NCI-H2171 (cell line): Measurements from ENCODE around the gene ETV1.

Experiments
- DNase-seq: peaks from one replicate; lab custom pipeline; 2025; lab: John Stamatoyannopoulos, UW

Gene ETV1

DNA sequence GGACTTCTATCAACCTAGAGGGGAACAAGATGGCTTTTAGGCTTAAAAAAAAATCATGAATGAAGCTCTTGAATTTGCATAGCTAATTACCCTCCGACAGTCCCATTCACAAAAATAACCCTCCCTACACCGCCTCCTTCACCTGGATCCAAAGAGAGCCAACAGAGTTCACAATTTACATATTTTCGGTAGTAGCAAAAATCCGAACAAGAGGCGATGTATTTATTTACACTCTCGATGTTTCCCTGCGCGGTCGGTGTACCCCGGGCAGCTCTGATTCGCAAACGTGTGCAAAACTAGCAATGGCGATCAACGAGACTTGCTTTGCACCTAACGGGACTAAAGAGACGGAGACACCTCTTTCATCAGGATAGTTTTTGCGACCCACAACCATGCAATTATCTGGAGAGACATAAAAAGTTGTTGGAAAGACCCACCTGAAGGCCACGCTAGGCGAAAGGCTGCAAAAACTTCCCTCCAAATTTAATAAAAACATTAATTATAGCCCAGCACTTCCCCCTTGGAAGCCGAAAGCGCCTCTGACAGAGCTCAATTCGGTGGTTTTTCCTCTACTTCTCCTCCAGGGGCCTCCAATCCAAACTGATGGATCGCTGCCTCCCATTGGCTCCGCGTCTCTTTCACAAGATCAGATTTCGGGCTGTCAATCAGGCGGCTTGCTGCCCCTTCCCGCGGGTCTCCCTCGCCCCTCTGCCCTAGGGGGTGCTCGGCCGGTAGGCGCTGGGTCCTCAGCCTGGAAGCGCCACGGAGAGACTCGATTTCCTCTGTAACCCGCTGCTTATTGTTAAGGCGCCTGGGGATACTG lies at the start of gene ETV1:
ETV1 (minus strand) TSS at position 541 of the 823 bp plus-strand sequence. CDS start 614 bp downstream, outside the sequence.
- peak; percentile 73 for DNase-seq

- no peak for DNase-seq
Observed at GRCh38 chr7:14024406-14024805, 34.9 kb upstream of the ETV1 start.

DNA sequence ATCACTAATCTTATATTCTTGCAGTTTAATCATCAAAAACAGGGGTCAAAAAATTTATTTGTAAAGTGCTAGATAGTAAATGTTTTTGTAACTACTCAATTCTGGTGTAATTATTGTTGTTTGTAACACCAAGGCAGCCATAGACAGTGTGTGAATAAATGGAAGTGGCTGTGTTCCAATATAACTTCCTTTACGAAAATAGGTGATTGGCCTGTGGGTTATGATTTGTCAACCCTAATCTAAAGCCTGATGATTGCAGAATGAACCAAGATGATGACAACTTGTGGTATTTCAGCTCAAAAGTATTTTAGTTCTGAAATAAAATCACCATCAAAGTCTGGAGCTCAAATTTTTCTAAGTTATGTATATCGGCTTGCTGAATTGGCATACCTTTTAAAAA lies 34.4 kb upstream of the ETV1 start:
- no peak for DNase-seq

- DNase-seq, result no peak
Observed at GRCh38 chr7:14023342-14023741, 33.9 kb upstream of the ETV1 start.

DNA sequence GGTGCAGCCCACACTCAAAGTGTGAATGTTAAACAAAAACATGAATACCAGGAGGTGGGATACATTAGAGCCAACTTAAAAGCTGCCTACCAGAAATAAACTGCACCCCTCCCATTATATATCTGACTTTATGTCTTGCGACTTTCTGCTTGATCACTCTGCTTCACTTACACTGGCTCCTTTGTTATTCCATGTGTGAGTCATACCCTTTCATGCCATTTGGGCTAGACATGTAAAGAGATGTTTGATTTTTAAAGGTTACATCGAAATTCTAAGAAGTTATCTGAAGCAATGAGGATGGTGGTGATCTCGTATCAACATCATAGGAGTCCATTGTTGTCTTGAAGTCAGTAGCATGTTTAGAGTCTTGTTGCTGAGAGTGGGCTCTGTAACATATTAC lies 31.6 kb upstream of the ETV1 start:
- DNase-seq, result no peak

DNA sequence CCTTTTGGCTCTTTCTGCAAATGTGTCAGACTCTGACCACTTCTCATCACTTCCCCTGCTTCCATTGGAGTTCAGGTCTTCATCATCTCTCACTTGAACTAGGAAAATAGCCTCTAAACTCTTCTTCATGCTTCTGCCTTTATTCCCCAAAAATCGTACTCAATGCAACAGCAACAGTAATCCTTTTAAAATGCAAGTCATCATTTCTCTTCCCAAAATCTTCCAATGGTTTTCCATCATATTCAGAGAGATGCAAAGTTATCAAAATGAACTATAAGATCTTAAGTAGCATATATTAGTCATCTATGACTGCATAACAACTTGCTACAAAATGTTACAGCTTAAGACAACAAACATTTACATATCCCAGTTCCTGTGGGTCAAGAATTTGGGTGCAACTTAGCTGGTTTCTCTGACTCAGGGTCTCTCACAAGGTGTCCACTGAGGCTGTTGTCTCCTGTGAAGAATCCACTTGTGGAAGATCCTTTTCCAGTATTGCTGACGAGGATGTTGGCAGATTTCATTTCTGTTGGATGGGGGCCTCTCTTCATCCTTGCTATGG lies 31.0 kb upstream of the ETV1 start:
- DNase-seq, result no peak

- no peak for DNase-seq
Observed at GRCh38 chr7:14018751-14019150, 29.3 kb upstream of the ETV1 start.

- no peak for DNase-seq
Observed at GRCh38 chr7:14016950-14017349, 27.5 kb upstream of the ETV1 start.

DNA sequence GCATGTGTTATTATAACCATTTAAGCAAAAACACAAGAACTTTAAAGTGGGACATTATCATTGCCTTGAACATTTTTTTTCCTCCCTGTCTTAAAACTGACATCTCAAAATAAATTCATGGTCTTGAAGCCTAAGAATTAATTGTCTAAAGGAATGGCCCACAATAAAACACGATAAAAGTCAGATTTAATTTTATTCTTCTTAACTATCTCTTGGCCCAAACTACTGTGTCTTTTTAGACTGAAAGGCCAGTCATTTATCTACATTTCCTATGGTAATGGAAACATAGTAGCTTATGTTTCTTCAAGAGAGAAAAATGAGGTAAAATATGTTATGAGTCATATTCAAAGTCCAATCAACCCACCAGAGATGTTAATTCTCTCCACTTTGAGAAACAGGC lies 24.4 kb upstream of the ETV1 start:
- no peak for DNase-seq

DNA sequence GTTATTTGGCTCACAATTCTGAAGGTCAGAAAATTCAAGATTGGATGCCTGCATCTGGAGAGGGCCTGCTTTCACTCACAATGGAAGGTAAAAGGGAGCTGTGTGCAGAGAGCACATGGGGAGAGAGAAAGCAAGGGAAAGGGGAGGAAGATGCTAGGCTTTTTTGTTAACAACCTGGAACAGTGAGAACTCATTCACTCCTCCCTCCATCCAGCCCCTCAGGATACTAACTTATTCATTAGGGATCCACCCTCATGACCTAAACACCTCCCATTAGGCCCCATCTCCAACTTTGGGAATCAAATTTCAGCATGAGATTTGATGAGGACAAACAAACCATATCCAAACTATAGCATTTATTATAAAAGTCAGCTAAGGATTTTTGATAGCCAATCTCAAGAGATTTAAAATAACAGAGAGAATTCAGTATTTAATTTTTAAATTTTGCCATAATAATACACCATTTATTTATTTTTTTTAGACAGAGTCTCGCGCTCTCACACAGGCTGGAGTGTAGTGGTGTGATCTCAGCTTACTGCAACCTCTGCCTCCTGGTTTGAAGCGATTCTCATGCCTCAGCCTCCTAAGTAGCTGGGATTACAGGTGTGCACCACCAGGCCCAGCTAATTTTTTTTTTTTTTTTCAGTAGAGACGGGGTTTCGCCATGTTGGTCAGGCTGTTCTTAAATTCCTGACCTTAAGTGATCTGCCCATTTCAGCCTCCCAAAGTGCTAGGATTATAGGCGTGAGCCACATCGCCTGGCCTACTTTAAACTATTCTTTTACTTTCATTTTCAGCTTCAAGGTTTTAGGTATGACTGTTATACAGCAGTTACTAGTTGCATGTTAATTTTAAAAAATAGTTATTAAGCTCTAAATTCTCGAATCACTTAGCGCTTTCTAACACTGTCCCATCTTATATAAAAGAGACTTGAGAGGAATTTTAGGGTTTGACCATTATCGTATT lies 20.3 kb upstream of the ETV1 start:
- no peak for DNase-seq

- no peak for DNase-seq
Observed at GRCh38 chr7:14001139-14001538, 11.7 kb upstream of the ETV1 start.

DNA sequence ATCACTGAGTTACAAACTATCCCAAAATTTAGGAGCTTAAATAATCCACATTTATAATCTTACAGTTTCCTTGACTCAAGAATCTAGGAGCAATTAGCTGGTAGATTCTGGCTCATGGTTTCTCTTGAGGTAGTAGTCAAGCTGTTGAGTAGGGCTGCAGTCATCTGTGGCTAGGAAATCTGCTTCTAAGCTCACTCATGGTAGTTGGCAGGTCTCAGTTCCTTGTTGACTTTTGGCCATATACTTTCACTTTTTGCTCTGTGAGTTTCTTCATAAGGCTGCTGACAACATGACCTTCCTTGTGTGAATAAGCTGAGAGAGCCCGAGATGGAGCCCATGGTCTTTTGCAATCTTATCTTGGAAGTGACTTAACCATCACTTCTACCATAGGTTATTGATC lies 10.8 kb upstream of the ETV1 start:
- DNase-seq, result no peak

DNA sequence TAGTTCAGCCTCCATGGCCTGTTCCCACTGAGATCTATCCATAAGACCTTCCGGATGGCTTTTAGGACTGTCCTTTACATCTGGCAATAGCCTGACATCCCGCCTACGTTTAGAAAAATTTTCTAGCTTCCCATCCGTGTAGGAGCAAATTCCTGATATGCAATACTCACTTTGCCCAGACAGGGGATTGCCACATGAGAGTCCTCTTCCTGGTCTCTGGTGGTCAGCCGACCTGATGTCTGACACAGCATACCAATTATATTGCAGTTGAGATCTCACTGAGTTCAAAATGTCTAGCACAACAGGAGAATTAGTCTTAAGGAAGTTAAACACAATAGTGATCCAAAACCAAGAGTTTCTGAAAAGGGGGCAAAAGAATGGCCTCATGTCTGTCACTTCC lies 9.4 kb upstream of the ETV1 start:
- DNase-seq, result no peak

- DNase-seq, result no peak
Observed at GRCh38 chr7:13992596-13992964, 3.1 kb upstream of the ETV1 start.

- no peak for DNase-seq
Observed at GRCh38 chr7:13991791-13992595, 2.5 kb upstream of the ETV1 start.

- peak; percentile 93 for DNase-seq
Observed at GRCh38 chr7:13990984-13991790, 1.7 kb upstream of the ETV1 start.

DNA sequence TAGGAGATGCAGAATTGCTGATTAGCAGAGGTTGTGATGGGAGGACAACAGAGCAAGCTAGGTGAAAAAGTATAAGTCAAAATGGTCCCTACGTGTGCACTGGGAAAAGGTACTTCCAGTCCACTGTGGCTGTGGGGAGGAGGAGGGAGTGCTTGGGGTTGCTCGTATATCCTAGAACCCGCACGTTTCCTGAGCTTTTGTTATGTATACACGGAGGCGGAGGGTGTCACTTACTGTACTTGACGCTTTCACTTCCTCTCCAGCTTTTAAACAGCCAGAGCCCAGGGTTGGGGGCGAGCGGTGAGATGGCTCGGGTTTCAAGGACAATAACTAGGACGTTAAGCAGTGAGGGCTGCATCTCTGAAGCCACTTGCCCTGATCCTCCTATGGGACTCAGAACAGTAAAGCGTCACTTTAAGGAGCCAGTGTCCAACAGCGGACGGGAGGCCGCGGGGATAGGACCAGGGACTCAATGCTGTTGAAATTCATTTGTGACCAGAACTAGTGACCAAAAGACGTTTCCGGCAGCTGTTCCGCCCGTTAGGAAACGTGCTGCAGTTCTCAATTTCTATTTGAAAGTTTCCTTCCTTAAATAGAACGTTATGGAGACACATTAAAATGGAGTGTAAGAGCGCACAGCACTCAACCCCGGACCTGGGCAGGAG lies 985 bp upstream of the ETV1 start:
- DNase-seq, result peak; percentile 43

DNA sequence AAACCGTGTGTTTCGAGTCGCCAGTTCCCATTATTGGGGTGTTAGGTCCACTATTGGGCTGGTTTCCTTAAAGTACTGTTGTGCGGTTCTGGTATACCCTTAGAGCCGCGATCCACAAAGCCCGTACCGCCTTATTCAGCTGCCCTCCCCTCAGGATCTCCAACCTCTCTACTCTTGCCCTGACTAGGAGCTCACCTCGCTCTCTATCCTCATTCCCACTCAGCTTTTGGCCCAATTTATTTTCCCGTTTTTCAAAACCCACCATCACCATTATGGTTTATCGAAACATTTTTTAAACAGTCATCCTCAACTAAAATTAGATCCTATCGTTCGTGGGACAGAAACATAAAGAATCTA lies 461 bp upstream of the ETV1 start:
- DNase-seq, result no peak

DNA sequence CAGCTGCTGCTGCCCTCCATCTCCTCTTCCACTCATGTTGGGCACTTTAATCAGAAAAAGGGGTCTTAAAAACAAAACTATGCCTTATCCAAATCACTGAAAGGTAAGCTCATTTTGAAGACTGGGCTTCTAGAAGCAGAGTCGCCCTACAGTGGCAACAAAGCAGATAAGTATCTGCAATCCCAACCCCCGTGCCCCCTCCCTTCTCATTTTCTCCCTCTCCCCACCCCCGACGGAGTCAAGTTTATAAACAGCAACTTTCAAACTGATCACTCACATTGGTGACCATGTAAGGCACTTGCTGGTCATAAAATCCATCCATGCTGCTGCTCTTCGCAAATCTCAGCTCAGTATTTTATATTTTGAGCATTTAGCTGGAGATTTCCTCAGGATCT lies 738 bp downstream of the ETV1 start:
- no peak for DNase-seq

DNA sequence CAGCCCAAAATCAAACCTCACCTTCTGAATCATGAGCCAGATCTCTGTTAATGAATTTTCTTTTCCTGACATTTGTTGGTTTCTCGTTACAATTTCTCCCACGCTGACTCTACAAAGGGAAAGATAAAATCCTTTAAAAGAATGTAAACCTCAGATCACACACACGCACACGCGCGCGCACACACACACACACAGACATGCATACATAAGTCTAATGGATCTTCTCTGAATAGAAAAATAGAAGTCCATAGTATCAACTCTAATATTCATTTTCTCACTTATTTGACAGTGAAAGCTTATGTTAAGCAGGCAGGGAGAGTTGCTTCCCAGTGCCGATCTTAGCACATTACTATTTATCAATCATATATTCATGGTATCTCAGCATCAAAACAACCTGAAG lies 1.4 kb downstream of the ETV1 start:
- DNase-seq, result no peak

- DNase-seq, result no peak
Observed at GRCh38 chr7:13987395-13987794, 2.1 kb downstream of the ETV1 start.
